ELF-1 (cell line): Measurements from ENCODE around the gene PRRG4.
"Not testable (repeated sequence)": the region's sequence is repeated elsewhere in the genome, so short reads cannot be mapped to it uniquely, and the experiment has no call there.

ENCODE experiments used
- DNase-seq: peaks from one replicate; pipeline ENCODE4 v3.0.0-alpha.2; 2016; ENCODE audit warnings: low read depth, low spot score

PRRG4 gene

DNA sequence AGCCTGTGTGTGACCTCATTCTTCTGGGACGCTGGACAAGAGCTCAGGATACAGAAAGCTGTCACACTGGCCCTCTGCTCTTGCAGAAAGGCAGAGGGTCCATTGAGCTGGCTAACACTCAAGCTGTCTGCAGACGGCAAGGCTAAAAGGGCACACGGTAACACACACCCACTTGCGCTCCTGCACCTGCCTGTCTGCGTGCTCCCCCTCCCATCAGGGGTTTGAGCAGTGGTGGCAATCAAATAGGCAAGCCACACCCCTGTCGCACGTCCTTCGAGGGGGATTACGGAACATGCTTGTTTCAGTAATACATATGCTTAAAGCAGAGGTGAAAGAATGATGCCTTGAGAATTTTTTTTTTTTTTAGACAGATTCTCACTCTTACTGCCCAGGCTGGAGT is 55.8 kb downstream of the PRRG4 start:
- DNase-seq, result no peak

DNA sequence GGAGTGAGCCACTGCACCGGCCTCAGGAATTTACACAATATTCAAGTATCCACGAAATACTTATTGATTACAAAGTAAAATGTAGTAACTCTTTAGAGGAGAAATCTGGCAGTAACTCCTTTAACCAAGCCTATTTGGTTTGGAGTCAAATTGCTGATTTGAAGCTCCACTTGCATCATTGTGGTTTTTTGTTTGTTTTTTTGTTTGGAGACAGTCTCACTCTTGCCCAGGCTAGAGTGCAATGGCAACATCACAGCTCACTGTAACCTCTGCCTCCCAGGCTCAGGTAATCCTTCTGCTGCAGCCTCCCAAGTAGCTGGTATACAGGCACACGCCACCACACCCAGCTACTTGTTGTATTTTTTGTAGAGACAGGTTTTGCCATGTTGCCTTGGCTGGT is 56.5 kb downstream of the PRRG4 start:
- DNase-seq, result no peak

DNA sequence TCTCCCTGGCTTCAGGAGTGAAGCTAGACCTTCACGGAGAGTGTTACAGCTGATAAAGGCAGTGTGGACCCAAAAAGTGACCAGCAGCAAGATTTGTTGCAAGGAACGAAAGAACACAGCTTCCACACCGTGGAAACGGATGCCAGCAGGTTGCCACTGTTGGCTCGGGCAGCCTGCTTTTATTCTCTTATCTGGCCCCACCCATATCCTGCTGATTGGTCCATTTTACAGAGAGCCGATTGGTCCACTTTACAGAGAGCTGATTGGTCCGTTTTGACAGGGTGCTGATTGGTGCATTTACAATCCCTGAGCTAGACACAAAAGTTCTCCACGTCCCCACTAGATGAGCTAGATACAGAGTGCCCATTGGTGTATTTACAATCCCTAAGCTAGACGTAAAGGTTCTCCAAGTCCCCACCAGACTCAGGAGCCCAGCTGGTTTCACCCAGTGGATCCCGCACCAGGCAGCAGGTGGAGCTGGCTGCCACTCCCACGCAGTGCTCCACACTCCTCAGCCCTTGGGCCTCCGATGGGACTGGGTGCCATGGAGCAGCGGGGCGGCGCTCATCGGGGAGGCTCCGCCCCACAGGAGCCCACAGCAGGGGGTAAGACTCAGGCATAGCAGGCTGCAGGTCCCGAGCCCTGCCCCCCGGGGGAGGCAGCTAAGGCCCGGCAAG is 58.1 kb downstream of the PRRG4 start:
- not testable (repeated sequence) for DNase-seq

DNA sequence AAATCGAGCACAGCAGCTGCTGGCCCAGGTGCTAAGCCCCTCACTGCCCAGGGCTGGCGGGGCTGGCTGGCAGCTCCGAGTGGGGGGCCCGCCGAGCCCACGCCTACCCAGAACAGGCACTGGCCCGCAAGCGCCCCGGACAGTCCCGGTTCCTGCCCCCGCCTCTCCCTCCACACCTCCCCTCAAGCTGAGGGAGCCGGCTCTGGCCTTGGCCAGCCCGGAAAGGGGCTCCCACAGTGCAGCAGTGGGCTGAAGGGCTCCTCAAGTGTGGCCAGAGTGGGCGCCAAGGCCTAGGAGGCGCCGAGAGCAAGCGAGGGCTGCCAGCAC is 58.6 kb downstream of the PRRG4 start:
- DNase-seq, result not testable (repeated sequence)

DNA sequence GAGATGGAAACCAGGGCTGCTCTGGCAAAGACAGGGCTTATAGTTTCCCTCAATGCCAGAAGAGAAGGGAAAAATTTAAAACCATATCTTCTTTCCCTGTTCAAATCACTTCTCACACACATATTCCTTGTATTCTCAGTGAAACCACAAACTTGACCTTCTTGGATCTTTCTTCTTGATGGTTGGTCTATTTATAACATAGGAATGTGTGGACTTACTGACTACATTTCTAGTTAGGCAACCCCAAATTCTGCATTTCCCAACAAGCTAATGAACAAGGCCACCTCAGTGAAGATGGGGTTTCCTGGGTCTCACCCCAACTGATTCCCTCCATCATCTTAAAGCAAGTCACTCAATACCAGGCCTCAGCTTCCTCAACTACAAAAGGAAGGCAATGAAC is 59.1 kb downstream of the PRRG4 start:
- DNase-seq, result no peak

DNA sequence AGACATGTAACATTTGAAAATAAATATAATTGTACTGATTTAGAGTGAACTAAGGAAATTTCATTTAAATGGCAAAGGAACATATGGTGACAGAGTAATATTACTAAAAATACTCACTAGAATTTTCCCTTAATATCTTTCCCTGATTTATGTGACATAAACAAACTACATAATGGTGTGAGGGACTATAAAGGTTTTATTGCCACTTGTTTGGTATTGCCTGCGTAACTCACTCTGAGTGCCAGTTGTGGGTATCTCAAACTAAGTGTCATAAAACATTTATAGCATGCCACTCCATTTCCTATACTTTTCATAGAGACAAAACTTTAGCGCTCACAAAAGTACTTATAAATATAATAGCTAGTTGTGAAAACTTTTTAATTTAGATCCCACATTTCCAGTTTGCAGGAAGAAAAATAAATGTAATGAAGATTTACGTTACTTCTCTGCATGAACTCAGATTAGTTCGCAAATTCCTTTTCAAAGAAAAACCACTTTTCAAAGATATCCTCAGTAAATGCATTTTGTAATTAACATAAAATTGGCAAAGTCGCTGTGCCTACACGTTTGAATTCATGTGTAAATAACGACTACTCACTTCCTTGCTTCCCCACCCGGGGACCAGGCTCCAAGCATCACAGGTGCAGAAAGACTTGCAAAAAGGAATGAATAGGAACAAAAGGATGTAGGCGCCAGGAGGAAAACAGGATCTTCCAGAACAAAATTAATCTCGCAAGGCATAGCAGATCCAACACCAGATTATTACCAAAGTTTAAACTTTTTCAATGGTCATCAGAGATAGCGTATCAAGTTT is 61.3 kb downstream of the PRRG4 start:
- peak; percentile 30 for DNase-seq

DNA sequence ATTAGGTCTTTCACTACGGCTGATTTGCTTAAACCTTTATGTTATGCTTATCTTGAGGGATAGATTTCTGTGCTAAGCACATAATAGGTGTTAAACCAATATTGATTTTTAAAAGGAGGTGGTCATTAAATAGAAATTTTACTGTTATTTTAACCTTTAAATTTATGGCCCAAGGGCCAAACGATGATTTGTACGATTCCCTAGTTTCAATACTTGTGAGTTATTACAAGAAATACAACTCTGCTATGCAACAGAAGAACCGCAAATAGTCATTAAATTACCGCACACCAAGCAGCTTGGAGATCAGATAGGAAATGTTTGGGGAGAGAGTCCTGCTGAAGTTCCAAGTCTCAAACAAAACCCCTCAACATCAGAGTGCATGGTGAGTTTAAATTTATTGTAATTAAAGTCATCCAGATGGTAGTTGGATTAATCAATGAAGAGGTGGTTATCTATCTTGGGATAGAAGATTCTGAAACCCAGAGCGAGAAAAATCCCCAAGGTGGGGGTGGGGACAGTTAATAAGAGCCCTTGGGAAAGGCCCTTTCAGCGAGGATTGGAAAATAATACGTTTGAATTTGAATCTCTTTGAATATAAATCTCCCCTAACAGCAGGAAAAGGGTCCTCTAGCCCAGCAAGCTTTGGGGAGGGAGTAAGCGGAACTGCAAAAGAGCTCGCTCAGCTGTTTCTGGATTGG is 62.1 kb downstream of the PRRG4 start:
- DNase-seq, result no peak

DNA sequence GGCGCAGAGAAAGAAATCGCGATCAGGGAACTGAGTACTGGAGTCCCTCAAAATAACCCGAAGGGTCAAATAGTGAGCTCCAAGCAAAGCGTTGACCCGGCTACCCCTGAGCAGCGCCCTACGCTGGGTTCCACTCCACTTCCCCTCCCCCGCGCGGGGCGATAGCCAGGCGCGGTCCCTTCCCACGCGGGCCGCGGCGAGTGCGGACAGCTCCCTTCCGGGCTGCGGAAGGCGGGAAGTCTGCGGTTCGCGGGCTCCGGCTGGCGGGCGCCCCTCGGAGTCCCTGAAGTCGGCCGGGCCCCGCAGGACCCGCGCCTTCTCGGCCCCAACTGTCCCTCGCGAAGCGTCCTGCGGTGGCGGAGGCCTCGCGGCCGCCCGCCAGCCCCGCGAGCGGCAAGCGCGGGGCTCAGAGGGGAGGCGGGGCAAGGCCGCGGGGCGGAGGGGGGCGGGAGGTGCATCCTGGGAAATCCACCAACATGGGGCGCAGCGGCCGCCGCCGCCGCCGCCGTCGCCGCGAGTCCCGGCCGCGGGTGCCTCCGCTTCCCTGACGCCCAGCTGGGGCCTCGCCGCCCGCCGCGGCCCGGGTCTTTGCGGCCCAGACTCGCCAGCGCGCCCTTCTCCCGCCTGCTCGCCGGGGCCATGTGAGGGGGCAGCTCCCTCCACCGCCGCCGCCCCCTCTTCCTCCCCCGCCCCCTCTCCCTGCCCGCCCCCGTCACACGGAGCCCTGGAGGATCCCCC is 62.8 kb downstream of the PRRG4 start, which contains the start of gene QSER1:
Gene QSER1, plus strand, starts transcription at position 457 of the 738 bp plus-strand sequence. CDS start 315 bp downstream, outside the sequence.
- peak; percentile 64 for DNase-seq

DNA sequence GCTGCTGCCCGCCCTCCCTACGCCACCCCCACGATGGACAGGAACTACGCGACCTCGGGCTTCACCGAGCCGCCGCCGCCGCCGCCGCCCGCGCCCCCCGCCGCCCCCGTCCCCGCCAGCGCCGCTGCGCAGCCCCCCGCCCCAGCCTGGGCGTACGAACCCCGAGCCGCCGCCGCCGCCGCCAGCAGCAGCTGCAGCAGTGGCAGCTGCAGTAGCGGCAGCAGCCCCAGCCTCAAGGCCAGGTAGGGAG is 63.3 kb downstream of the PRRG4 start:
- DNase-seq, result no peak

DNA sequence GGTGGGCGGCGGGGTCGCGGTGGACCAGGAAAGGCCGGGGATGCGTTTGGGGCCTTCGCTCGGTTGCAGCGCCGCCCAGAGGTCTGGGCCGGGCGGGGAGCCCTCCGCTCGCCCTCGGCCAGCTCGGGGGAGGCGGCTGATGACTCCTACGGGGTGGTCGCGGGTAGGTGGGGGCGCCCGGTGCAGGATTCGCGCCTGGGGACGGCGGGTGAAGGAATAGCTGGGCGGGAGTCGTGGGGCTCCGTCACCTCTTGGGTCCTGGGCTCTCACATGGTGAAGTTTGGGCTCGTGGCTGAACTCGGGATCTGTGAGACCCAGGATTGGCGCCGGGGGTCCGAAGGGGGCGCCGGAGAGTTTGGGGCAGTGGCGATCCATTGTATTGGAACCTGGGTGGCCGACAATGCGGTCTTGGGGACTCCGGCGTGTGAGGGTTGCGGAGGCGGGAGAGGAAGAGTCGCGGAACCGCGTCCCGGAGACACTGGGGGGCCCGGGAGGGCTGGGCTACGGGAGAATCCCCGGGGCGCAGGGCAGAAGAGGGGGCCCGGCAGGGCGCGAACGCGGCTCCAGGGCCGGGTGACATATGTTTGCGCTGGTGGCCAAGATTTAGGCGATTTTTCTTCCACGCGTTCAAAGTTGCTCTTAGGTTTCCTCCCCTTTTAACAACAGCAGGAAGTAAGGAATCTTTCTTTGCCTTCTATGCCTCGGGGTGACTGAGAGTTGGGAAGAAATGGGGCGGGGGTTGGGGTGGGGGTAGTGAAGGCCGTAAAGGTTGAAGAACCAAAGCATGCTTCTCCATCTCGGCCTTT is 63.8 kb downstream of the PRRG4 start:
- peak; percentile 74 for DNase-seq

DNA sequence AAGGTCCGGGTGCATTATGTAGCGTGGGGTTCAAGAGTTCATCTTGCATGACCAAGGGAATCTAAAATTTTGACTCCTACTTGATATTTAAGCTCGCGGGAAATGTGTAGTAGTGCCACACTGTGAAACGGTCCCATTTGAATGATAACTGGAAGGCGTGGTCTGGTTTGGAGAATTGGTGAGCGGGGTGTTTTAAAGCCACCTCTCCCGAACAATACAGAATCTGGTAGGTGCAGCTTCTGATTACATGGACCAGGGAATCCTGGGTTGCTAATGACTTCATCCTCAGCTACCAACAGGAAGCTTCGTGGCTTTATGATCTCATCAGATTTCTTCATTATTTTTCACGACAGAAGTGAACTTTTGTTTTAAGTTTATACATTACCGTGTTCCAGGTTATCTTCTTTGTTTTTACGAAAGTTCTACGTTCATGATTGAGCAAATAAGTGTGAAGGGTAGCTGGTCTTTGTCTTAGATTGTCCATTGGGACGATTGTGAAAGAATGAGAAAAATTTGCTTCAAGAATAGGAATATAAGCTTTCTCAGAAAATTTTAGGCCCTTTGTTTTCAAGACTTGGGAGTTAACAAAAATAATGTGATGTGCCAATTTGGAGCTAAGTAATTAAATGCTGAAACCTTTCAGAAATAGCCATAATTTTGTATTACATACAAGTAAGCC is 64.6 kb downstream of the PRRG4 start:
- peak; percentile 78 for DNase-seq

DNA sequence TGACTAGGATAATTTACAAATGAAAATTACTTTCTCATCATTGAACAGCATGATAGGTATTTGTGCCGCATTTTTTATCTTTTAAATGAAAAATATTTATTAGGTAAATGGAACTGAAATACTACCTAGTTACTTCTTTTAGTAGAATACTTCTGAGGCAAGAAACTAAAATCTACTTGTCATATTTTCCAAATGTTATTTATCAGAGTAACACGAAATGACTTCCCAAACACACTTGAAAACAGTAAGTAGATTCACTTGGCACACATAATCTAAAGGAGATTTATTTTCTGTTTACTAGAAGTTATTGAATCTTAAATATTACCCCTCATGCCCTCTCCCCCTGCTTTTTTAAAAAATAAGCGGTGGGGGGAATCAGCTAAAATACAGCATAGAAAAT is 65.2 kb downstream of the PRRG4 start:
- DNase-seq, result no peak

DNA sequence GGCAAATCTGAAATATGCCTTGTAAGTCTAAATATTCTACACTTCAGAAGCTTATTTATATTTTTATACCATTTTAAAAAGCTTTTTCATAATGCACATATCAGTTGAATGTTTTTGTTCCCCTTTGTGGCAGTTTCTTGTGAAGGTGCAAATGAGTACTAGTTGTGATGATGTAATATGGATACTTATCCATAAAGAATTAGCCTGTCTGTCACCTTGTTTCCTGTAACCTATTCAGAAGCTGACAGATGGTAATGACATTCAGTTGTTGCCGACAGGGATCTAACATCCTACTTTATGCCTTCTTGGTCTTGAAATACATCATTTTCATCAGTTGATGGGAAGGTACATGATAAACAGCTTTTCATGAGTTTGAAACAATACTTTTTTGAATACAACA is 65.7 kb downstream of the PRRG4 start:
- no peak for DNase-seq

DNA sequence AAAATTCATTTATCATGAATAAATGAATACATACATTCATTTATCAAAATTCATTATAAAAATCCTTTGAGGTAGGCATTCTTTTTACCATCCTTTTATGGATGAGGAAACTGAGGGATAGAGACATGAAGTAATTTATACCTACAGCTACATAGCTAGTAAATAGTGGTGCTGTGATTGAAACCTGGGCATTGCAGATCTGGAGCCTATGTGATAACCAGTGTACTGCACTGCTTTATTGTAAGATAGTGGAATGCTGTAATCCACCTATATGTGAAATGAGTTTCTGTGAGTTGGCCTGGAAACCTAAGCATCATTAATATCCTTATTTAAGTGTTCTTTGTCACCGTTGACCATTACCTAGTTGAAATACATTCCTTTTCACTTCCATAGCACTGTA is 67.4 kb downstream of the PRRG4 start:
- no peak for DNase-seq

DNA sequence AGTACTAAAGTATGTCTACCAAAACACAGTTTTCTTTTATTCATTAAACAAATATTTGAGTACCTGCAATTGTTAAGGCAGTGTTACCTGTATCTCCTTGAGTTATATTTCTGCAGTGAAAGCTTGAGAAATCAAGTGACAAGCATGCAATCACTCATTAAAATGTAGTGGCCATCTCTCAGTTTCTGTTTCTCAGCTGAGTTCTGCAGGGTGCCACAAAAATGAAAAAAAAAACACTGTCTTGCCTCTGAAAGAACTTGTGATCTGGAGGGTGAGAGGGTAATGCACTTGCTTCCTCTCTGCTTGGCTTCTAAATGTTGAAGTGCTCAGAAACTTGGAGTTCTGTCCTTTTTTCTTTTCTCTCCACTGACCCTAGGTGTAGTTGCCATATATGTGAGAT is 69.7 kb downstream of the PRRG4 start:
- no peak for DNase-seq

DNA sequence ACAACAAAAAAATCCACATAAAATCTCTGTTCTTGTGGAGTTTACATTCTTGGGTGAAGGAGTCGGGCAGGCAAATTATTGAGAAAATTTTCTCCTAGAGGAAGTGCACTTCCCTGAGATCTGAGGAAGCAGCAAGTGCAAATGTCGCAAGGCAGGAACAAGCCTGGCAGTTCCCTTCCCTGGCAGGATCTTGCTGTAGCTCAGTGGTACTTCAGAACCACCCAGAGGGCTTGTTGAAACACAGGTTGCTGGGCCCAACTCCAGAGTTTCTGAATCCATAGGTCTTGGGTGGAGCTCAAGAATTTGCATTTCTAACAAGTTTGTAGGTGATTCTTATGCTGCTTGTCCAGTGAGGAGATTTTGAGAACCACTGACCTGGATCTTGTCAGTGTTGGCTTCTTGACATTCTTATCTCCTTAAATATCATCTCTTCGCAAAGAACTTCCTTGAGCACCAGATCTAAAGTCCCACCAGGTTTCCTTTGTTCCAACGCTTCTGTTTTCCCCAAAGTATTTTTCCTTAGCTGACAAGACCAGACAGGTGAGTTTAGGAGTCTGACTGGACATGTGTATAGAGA is 72.5 kb downstream of the PRRG4 start:
- DNase-seq, result peak; percentile 30

DNA sequence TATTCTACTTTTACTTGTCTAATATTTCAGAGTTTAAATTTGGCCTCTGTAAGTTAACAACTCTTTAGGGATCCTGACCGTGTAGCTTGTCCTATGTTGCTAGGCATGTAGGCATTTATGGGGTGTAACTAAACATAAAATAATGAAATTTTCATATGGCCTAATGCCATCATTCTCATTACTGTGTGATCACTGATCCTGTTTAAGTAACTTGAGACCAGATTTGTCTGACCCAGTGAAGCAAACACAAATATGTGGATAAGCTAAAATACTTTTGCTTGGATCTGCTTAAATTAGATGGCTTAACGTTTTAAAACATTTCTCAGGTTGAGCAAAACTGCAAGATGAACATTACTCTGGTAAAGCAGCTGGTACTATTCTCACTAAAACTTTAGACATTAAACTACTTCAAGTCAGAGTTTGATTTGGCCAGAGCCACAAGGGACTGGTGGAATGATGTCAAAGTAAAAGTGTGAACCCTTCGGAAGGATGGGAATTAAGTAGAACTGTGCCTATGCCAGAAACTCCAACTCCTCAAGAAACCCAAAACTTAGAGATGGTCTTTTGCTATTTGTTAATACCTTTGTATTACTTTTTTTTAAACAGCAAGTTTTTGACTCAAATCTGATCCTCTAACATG is 75.4 kb downstream of the PRRG4 start:
- no peak for DNase-seq
